ENCODE measurements around the gene INHBE.
"Not testable (repeated sequence)": the region's sequence is repeated elsewhere in the genome, so short reads cannot be mapped to it uniquely, and the experiment has no call there.

The INHBE gene

GRCh38 chr12:57483466-57483865 lies 28.4 kb downstream of the INHBE start:
- peaks cover 14% of the 10 kb centered on the region for H3K4me1 ChIP-seq (ENCODE audit: insufficient read depth, low read length)
- no peaks in the 10 kb centered on the region for H3K36me3 ChIP-seq (ENCODE audit: insufficient read depth, low read length)
- no peak overlapping the region for H3K9ac ChIP-seq (ENCODE audit: low read depth, low read length)
- no peaks in the 10 kb centered on the region for H3K9me3 ChIP-seq (ENCODE audit: control insufficient read depth, insufficient read depth, low read length)

GRCh38 chr12:57485695-57486094 lies 30.6 kb downstream of the INHBE start:
- Histone ChIP-seq H3K9me3 (ENCODE audit: control insufficient read depth, insufficient read depth, low read length) (no peaks in the 10 kb centered on the region), H3K9ac (ENCODE audit: low read depth, low read length) (no peak overlapping the region), H3K36me3 (ENCODE audit: insufficient read depth, low read length) (peaks cover 17% of the 10 kb centered on the region), H3K4me1 (ENCODE audit: insufficient read depth, low read length) (peaks cover 14% of the 10 kb centered on the region)

- peak overlapping the region; percentile 39 for H3K9ac ChIP-seq (ENCODE audit: low read depth, low read length)
These were observed 32.0 kb downstream of the INHBE start for GRCh38 chr12:57487055-57487596.

GRCh38 chr12:57487597-57488401 lies 32.7 kb downstream of the INHBE start, which contains the start of gene MARS1:
Gene MARS1 (plus strand): TSS chr12:57488068. CDS start chr12:57488091, 23 bp downstream.
- Histone ChIP-seq H3K9ac (ENCODE audit: low read depth, low read length) (peak within 1 kb of the TSS; percentile 100), H3K4me1 (ENCODE audit: insufficient read depth, low read length) (peaks cover 7% of the 10 kb centered on the region; the same call in 1 of the 2 replicates), H3K36me3 (ENCODE audit: insufficient read depth, low read length) (peaks cover 26% of the 10 kb centered on the region), H3K9me3 (ENCODE audit: control insufficient read depth, insufficient read depth, low read length) (no peaks in the 10 kb centered on the region)

More at GRCh38 chr12:57487055-57487596, 32.0 kb downstream of the INHBE start:
- Histone ChIP-seq H3K9me3 (ENCODE audit: control insufficient read depth, insufficient read depth, low read length) (no peaks in the 10 kb centered on the region), H3K4me1 (ENCODE audit: insufficient read depth, low read length) (peaks cover 7% of the 10 kb centered on the region; the same call in 1 of the 2 replicates), H3K36me3 (ENCODE audit: insufficient read depth, low read length) (peaks cover 26% of the 10 kb centered on the region)

GRCh38 chr12:57488402-57489156 lies 33.5 kb downstream of the INHBE start:
- Histone ChIP-seq H3K9ac (ENCODE audit: low read depth, low read length) (peak overlapping the region; percentile 100), H3K36me3 (ENCODE audit: insufficient read depth, low read length) (peaks cover 29% of the 10 kb centered on the region), H3K4me1 (ENCODE audit: insufficient read depth, low read length) (peaks cover 1% of the 10 kb centered on the region; the same call in 1 of the 2 replicates), H3K9me3 (ENCODE audit: control insufficient read depth, insufficient read depth, low read length) (peaks cover 2% of the 10 kb centered on the region; the same call in 1 of the 2 replicates)

- Histone ChIP-seq H3K4me1 (ENCODE audit: insufficient read depth, low read length) (no peaks in the 10 kb centered on the region), H3K9me3 (ENCODE audit: control insufficient read depth, insufficient read depth, low read length) (peaks cover 2% of the 10 kb centered on the region; the same call in 1 of the 2 replicates), H3K36me3 (ENCODE audit: insufficient read depth, low read length) (peaks cover 29% of the 10 kb centered on the region), H3K9ac (ENCODE audit: low read depth, low read length) (peak overlapping the region; percentile 100)
These were observed 34.1 kb downstream of the INHBE start for GRCh38 chr12:57489157-57489641.

- H3K36me3 ChIP-seq (ENCODE audit: insufficient read depth, low read length), result peaks cover 29% of the 10 kb centered on the region
These were observed 35.0 kb downstream of the INHBE start for GRCh38 chr12:57490126-57490525.

GRCh38 chr12:57491393-57492280 lies 36.5 kb downstream of the INHBE start:
- Histone ChIP-seq H3K4me1 (ENCODE audit: insufficient read depth, low read length) (no peaks in the 10 kb centered on the region), H3K36me3 (ENCODE audit: insufficient read depth, low read length) (peaks cover 31% of the 10 kb centered on the region), H3K9me3 (ENCODE audit: control insufficient read depth, insufficient read depth, low read length) (peaks cover 2% of the 10 kb centered on the region; the same call in 1 of the 2 replicates), H3K9ac (ENCODE audit: low read depth, low read length) (no peak overlapping the region)

More at GRCh38 chr12:57490126-57490525, 35.0 kb downstream of the INHBE start:
- Histone ChIP-seq H3K9ac (ENCODE audit: low read depth, low read length) (no peak overlapping the region), H3K9me3 (ENCODE audit: control insufficient read depth, insufficient read depth, low read length) (peaks cover 2% of the 10 kb centered on the region; the same call in 1 of the 2 replicates), H3K4me1 (ENCODE audit: insufficient read depth, low read length) (no peaks in the 10 kb centered on the region)

- not testable (repeated sequence) for H3K9ac ChIP-seq (ENCODE audit: low read depth, low read length); H3K4me1 ChIP-seq (ENCODE audit: insufficient read depth, low read length); H3K9me3 ChIP-seq (ENCODE audit: control insufficient read depth, insufficient read depth, low read length)
- H3K36me3 ChIP-seq (ENCODE audit: insufficient read depth, low read length), result peaks cover 46% of the 10 kb centered on the region
These were observed 40.1 kb downstream of the INHBE start for GRCh38 chr12:57495051-57495701.

- Histone ChIP-seq H3K36me3 (ENCODE audit: insufficient read depth, low read length) (peaks cover 48% of the 10 kb centered on the region), H3K4me1 (ENCODE audit: insufficient read depth, low read length) (no peaks in the 10 kb centered on the region), H3K9ac (ENCODE audit: low read depth, low read length) (no peak overlapping the region), H3K9me3 (ENCODE audit: control insufficient read depth, insufficient read depth, low read length) (peaks cover 2% of the 10 kb centered on the region; the same call in 1 of the 2 replicates)
These were observed 41.7 kb downstream of the INHBE start for GRCh38 chr12:57496822-57497221.

GRCh38 chr12:57497223-57498131 lies 42.4 kb downstream of the INHBE start:
- H3K4me1 ChIP-seq (ENCODE audit: insufficient read depth, low read length), result no peaks in the 10 kb centered on the region
- peaks cover 2% of the 10 kb centered on the region; the same call in 1 of the 2 replicates for H3K9me3 ChIP-seq (ENCODE audit: control insufficient read depth, insufficient read depth, low read length)
- H3K9ac ChIP-seq (ENCODE audit: low read depth, low read length), result no peak overlapping the region
- H3K36me3 ChIP-seq (ENCODE audit: insufficient read depth, low read length), result peaks cover 52% of the 10 kb centered on the region

- Histone ChIP-seq H3K36me3 (ENCODE audit: insufficient read depth, low read length) (peaks cover 49% of the 10 kb centered on the region), H3K9me3 (ENCODE audit: control insufficient read depth, insufficient read depth, low read length) (no peaks in the 10 kb centered on the region), H3K9ac (ENCODE audit: low read depth, low read length) (no peak overlapping the region), H3K4me1 (ENCODE audit: insufficient read depth, low read length) (no peaks in the 10 kb centered on the region)
These were observed 43.0 kb downstream of the INHBE start for GRCh38 chr12:57498132-57498502.

Measured in ES-I3 (cell line).